HG03025 (cell line): ENCODE data around the gene OTX1.

ENCODE experiments used
- ATAC-seq: cut with Tn5 transposase; IDR thresholded peaks from one replicate; pipeline ENCODE4 v1.9.1; 2021; ENCODE audit warnings: mild to moderate bottlenecking, moderate library complexity; ENCODE audit not compliant: unreplicated experiment, low FRiP score

Gene OTX1

GRCh38 chr2:63046552-63046951 is 4.1 kb upstream of the OTX1 start:
- no peak for ATAC-seq

GRCh38 chr2:63046961-63047320 is 3.7 kb upstream of the OTX1 start:
- no peak for ATAC-seq

- no peak for ATAC-seq
Observed at GRCh38 chr2:63047321-63048279, 3.0 kb upstream of the OTX1 start.

GRCh38 chr2:63048367-63049171 is 2.1 kb upstream of the OTX1 start:
- ATAC-seq = no peak

- no peak for ATAC-seq
Observed at GRCh38 chr2:63049211-63049969, 1.2 kb upstream of the OTX1 start.

GRCh38 chr2:63049970-63050333 is 678 bp upstream of the OTX1 start:
- peak; percentile 32 for ATAC-seq

GRCh38 chr2:63051042-63051794 is 588 bp downstream of the OTX1 start:
- ATAC-seq = no peak

- no peak for ATAC-seq
Observed at GRCh38 chr2:63051795-63052333, 1.2 kb downstream of the OTX1 start.

GRCh38 chr2:63052411-63053080 is 1.9 kb downstream of the OTX1 start:
- no peak for ATAC-seq

GRCh38 chr2:63053081-63053888 is 2.7 kb downstream of the OTX1 start:
- ATAC-seq = no peak

GRCh38 chr2:63053889-63054602 is 3.4 kb downstream of the OTX1 start:
- no peak for ATAC-seq

GRCh38 chr2:63054841-63055225 is 4.2 kb downstream of the OTX1 start:
- ATAC-seq = no peak

GRCh38 chr2:63055226-63056106 is 4.8 kb downstream of the OTX1 start:
- ATAC-seq = no peak

- ATAC-seq = no peak
Observed at GRCh38 chr2:63056107-63057050, 5.7 kb downstream of the OTX1 start.

- ATAC-seq = no peak
Observed at GRCh38 chr2:63057249-63058143, 6.9 kb downstream of the OTX1 start.
